Caco-2 (cell line): Measurements from ENCODE around the gene RPH3AL. TPM values are rescaled to one million over a fixed set of nuclear protein-coding genes. Genes with fewer than 3 reads are reported as not detected.
A peak's percentile ranks its signal among the peaks of the same experiment; 100 is the strongest.

Experiments used
- BruUV-seq: library from RNA; stranded (reverse); fragments of 400-500 nt; replicated peaks from 2 replicates; lab custom pipeline; 2021; lab: Mats Ljungman, UMichigan
- CTCF ChIA-PET: fragments of 300-600 bp; sonication (Branson Sonifier 250); formaldehyde crosslinking; loops from one replicate; lab custom pipeline; 2022; ENCODE audit warnings: antibody characterized with exemption; lab: Charles Lee
- POLR2A ChIA-PET: fragments of 300-600 bp; sonication (Branson Sonifier 250); formaldehyde crosslinking; loops from one replicate; lab custom pipeline; 2022; ENCODE audit warnings: antibody characterized with exemption; lab: Charles Lee
- DNase-seq, 2 experiments: peaks; one replicate each; pipeline versions ENCODE4 v3.0.0 to v3.0.0-alpha.2; 2020 to 2022
- H3K27me3 ChIP-seq: replicated peaks from 2 replicates; pipeline ENCODE4 v1.6.0; 2011; ENCODE audit warnings: low read length; ENCODE audit not compliant: control insufficient read depth, insufficient read depth
- H3K36me3 ChIP-seq: 2 replicates; pipeline ENCODE4 v1.5.1; 2011; ENCODE audit warnings: low read length; ENCODE audit not compliant: control insufficient read depth, insufficient read depth
- H3K4me1 ChIP-seq: fragments of 250-450 bp; sonication (Bioruptor Pico); 2 replicates; pipeline ENCODE4 v1.5.1; 2020; ENCODE audit warnings: mild to moderate bottlenecking
- H3K4me3 ChIP-seq: 2 replicates; pipeline ENCODE4 v1.5.1; 2011; ENCODE audit warnings: low read depth, mild to moderate bottlenecking, control low read depth, low read length
- H3K9me3 ChIP-seq: fragments of 250-450 bp; sonication (Bioruptor Pico); 2 replicates; pipeline ENCODE4 v1.5.1; 2020; ENCODE audit warnings: mild to moderate bottlenecking, moderate library complexity
- H3K27ac Mint-ChIP-seq: one replicate; pipeline ENCODE4 v1.8.0; 2022; ENCODE audit warnings: mixed read lengths; ENCODE audit not compliant: unreplicated experiment
- H3K27me3 Mint-ChIP-seq: one replicate; pipeline ENCODE4 v1.8.0; 2022; ENCODE audit warnings: mixed read lengths; ENCODE audit not compliant: insufficient read depth, unreplicated experiment
- H3K36me3 Mint-ChIP-seq: one replicate; pipeline ENCODE4 v1.8.0; 2022; ENCODE audit warnings: mild to moderate bottlenecking, mixed read lengths; ENCODE audit not compliant: insufficient read depth, unreplicated experiment
- H3K4me1 Mint-ChIP-seq: one replicate; pipeline ENCODE4 v1.8.0; 2022; ENCODE audit warnings: low read depth, mixed read lengths; ENCODE audit not compliant: unreplicated experiment
- H3K4me3 Mint-ChIP-seq: one replicate; pipeline ENCODE4 v1.8.0; 2022; ENCODE audit warnings: mild to moderate bottlenecking, moderate library complexity, mixed read lengths; ENCODE audit not compliant: unreplicated experiment
- H3K9me3 Mint-ChIP-seq: one replicate; pipeline ENCODE4 v1.8.0; 2022; ENCODE audit warnings: mixed read lengths; ENCODE audit not compliant: unreplicated experiment
- intact Hi-C: fragments of 100-400 bp; cut with micrococcal nuclease; formaldehyde crosslinking; loops from one replicate; pipeline ENCODE4 v1.10.0; 2022; ENCODE audit not compliant: unreplicated experiment
- total RNA-seq: library from RNA; stranded (reverse); gene quantifications from 2 replicates; pipeline ENCODE4 v1.2.3, GENCODE V29; 2022
- TF ChIP-seq, protein P1 (sequence below), 2 experiments: fragments of 200-600 bp in 1 of 2; IDR thresholded peaks; 1 replicate in 1 of 2; 2 replicates in 1 of 2; pipeline versions ENCODE4 v1.5.1 to v1.8.0; 2011 to 2022; ENCODE audit warnings: antibody characterized with exemption in 1 of 2, control low read depth in 1 of 2, inconsistent platforms in 1 of 2, low read depth in 1 of 2, low read length in 1 of 2, mild to moderate bottlenecking in 1 of 2, moderate library complexity in 1 of 2; ENCODE audit not compliant: insufficient read depth in 1 of 2, severe bottlenecking in 1 of 2, unreplicated experiment in 1 of 2

Gene RPH3AL
- total RNA-seq, 1 experiment from 2014 or later, result 36.0 TPM

DNA sequence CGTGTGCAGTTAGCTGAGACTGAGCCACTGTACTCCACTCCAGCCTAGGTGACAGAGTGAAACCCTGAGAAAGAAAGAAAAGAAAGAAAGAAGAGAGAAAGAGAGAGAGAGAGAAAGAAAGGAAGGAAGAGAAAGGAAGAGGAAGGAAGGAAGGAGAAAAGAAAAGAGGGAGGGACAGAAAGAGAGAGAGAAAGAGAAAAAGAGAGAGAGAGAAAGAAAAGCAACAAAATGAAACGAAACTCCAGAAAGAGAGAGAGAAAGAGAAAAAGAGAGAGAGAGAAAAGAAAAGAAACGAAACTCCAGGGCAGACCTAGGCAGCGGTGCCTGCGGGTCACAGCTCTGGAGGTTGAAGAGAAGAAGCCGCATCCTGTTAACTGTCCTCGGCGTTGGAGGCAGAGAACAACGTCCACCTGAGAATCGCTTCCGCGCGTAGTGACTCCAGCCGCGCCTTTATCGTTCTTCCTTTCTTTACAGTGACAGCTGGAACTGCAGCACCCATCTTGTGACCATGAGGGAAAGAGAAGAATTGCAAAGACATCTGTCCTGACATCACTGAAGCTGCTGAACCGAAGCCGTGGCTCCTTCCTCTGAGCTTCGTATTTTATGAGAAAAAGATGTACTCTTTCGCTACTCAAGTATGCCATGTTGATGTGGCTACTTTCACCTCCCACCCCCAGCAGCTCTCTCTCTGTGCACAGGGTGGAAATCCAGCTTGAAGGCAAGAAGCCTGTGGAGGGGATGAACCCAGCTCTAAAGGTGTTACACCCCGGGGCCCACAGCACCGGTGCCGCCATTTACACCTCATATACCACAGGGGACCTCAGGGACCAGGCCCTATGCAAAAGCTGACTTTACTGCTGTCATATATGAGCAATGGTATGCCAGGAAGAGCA, 114.3 kb downstream of the RPH3AL start:
- no peak overlapping the region for H3K4me3 ChIP-seq
- Mint-ChIP-seq H3K4me1 (no peaks in the 10 kb centered on the region), H3K27ac (no peak overlapping the region), H3K36me3 (peaks cover 10% of the 10 kb centered on the region), H3K27me3 (no peaks in the 10 kb centered on the region), H3K9me3 (no peaks in the 10 kb centered on the region), H3K4me3 (no peak overlapping the region)
- no peaks in the 10 kb centered on the region for H3K9me3 ChIP-seq
- H3K4me1 ChIP-seq, result no peaks in the 10 kb centered on the region
- intact Hi-C loops, result no loop called here
- DNase-seq, result peak in 1 of 2 experiments; percentile 11
- no TSS peak for BruUV-seq
- peaks cover 1% of the 10 kb centered on the region; the same call in 1 of the 2 replicates for H3K36me3 ChIP-seq
- no peaks in the 10 kb centered on the region for H3K27me3 ChIP-seq
- ChIA-PET CTCF (interaction anchor here (0.7 kb wide), 1 partner anchor 36 kb away, joined by 3 read pairs; no protein-coding TSS in a partner anchor), POLR2A (no interaction called here)
- TF ChIP-seq, protein P1, sequence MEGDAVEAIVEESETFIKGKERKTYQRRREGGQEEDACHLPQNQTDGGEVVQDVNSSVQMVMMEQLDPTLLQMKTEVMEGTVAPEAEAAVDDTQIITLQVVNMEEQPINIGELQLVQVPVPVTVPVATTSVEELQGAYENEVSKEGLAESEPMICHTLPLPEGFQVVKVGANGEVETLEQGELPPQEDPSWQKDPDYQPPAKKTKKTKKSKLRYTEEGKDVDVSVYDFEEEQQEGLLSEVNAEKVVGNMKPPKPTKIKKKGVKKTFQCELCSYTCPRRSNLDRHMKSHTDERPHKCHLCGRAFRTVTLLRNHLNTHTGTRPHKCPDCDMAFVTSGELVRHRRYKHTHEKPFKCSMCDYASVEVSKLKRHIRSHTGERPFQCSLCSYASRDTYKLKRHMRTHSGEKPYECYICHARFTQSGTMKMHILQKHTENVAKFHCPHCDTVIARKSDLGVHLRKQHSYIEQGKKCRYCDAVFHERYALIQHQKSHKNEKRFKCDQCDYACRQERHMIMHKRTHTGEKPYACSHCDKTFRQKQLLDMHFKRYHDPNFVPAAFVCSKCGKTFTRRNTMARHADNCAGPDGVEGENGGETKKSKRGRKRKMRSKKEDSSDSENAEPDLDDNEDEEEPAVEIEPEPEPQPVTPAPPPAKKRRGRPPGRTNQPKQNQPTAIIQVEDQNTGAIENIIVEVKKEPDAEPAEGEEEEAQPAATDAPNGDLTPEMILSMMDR (IDR thresholded peaks at IDR 0.05; ENCODE audit: insufficient read depth in 1 of 2, low read depth in 1 of 2, low read length in 1 of 2, severe bottlenecking in 1 of 2, unreplicated experiment in 1 of 2), result no peak

DNA sequence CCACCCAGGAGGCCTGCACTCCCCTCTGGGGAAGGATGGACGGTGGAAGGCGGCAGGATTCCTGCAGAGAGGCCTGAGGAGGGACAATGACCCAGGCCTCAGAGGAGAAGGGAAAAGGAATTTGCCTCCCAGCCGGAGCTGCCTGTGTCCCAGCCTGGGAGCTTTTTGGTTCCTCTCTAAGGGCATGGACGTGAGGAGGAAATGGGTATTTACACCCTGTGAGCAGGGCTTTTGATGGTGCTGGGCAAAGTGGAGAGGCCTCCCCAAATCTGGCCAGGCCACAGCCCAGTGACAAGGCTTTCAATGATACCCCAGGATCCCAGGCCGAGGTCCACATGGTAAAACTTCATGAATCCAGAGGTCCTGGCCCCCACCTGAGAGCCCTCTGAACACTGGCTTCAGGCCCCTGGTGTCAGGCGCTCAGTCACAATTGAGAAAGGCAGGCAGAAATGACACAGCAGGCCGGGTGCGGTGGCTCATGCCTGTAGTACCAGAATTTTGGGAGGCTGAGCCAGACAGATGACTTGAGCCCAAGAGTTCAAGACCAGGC, 115.1 kb downstream of the RPH3AL start:
- no peaks in the 10 kb centered on the region for H3K4me1 ChIP-seq
- BruUV-seq, result no TSS peak
- TF ChIP-seq, protein P1 (IDR thresholded peaks at IDR 0.05; ENCODE audit: insufficient read depth in 1 of 2, low read depth in 1 of 2, low read length in 1 of 2, severe bottlenecking in 1 of 2, unreplicated experiment in 1 of 2), result no peak
- intact Hi-C loops, result no loop called here
- no peak overlapping the region for H3K4me3 ChIP-seq
- peaks cover 10% of the 10 kb centered on the region for H3K36me3 Mint-ChIP-seq
- peaks cover 1% of the 10 kb centered on the region; the same call in 1 of the 2 replicates for H3K36me3 ChIP-seq
- no peaks in the 10 kb centered on the region for H3K27me3 Mint-ChIP-seq
- no peaks in the 10 kb centered on the region for H3K4me1 Mint-ChIP-seq
- DNase-seq, result peak in 1 of 2 experiments; percentile 27
- H3K9me3 ChIP-seq, result no peaks in the 10 kb centered on the region
- no peak overlapping the region for H3K27ac Mint-ChIP-seq
- H3K9me3 Mint-ChIP-seq, result no peaks in the 10 kb centered on the region
- H3K27me3 ChIP-seq, result no peaks in the 10 kb centered on the region
- no peak overlapping the region for H3K4me3 Mint-ChIP-seq
- POLR2A ChIA-PET, result interaction anchor here (0.6 kb wide), 1 partner anchor 26 kb away, joined by 3 read pairs; no protein-coding TSS in a partner anchor
- CTCF ChIA-PET, result interaction anchor here (0.7 kb wide), 1 partner anchor 35 kb away, joined by 3 read pairs; no protein-coding TSS in a partner anchor

DNA sequence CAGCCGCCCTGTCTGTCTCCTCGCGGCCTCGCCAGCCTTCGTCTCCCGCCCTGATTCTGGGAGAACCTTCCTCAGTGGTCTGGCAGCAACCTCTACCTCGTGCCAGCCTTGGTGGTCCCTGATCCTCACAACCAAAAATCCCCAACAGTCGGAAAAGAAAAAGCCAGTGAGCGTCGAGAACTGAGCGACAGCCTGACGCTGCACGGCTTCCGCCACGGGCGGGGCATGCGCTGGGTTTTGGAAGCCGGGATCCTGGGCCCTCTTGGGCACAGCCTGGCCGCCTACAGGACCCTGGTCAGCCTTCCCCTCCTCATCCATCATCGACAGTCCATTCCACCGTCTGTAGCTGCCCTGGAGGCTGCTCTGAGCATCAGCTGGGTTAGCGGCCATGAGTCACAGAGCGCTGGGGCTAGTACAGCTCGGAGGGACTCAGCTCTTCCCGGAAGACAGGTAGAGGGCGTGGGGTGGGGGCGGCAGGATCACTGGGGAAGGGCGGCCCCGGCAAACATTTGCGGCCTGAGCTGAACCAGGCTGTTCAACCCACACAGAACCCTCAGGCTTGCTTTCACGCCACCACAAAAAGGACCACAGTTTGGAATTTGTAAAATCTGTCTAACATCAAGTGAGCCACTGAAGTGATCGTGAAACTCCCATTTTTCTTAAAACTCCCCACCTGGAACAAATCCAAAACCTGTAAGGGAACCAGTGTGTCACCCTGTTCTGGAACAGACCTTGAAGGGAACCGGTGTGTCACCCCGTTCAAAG, 115.8 kb downstream of the RPH3AL start:
- DNase-seq, result peak in 1 of 2 experiments; percentile 28
- Mint-ChIP-seq H3K36me3 (peaks cover 10% of the 10 kb centered on the region), H3K9me3 (no peaks in the 10 kb centered on the region), H3K27ac (no peak overlapping the region), H3K4me1 (no peaks in the 10 kb centered on the region), H3K4me3 (no peak overlapping the region), H3K27me3 (no peaks in the 10 kb centered on the region)
- H3K9me3 ChIP-seq, result no peaks in the 10 kb centered on the region
- H3K36me3 ChIP-seq, result peaks cover 1% of the 10 kb centered on the region; the same call in 1 of the 2 replicates
- POLR2A ChIA-PET, result interaction anchor here (0.6 kb wide), 1 partner anchor 26 kb away, joined by 3 read pairs; no protein-coding TSS in a partner anchor
- CTCF ChIA-PET, result no interaction called here
- H3K4me1 ChIP-seq, result no peaks in the 10 kb centered on the region
- no peaks in the 10 kb centered on the region for H3K27me3 ChIP-seq
- H3K4me3 ChIP-seq, result no peak overlapping the region
- intact Hi-C loops, result no loop called here
- TF ChIP-seq, protein P1 (IDR thresholded peaks at IDR 0.05; ENCODE audit: insufficient read depth in 1 of 2, low read depth in 1 of 2, low read length in 1 of 2, severe bottlenecking in 1 of 2, unreplicated experiment in 1 of 2), result no peak
- BruUV-seq, result no TSS peak
